GM12864 (cell line): ENCODE measurements around the gene EBI3.

ENCODE experiments used
- DNase-seq: peaks from one replicate; pipeline ENCODE4 v3.0.0-alpha.2; 2011; ENCODE audit warnings: low read depth
- H3K4me3 ChIP-seq: 2 replicates; pipeline ENCODE4 v1.5.1; 2011; ENCODE audit warnings: mild to moderate bottlenecking, low read depth, low read length, control low read depth
- CTCF ChIP-seq: IDR thresholded peaks from 2 replicates; pipeline ENCODE4 v1.5.1; 2011; ENCODE audit warnings: low read depth, mild to moderate bottlenecking, moderate library complexity, low read length, control low read depth, inconsistent platforms; ENCODE audit errors: missing control alignments

The EBI3 gene

DNA sequence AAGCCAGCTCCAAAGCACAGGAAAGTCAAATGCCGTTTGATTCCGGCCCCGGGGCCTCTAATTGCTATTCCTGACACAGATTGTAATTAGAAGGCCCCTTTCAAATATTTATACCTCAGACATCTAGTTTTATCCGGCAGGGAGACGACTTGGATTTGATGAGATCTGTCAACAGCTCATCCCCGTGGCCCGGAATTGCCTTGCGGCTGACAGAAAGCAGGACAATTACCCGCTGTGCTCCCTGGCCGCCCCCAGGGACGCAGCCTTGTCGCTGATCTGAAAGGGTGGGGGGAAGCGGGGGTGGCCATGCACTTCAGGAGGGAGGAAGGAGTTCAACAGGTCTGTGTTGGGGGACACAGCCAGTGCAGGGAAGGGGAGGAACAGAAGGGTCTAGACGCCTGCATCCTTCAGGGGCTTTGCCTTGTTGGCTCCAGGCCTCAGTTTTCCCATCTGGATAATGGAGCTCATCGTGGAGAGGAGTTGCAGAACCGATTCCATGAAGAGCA, 47.9 kb downstream of the EBI3 start:
- no peak for TF ChIP-seq CTCF
- no peak overlapping the region for H3K4me3 ChIP-seq
- DNase-seq, result no peak

DNA sequence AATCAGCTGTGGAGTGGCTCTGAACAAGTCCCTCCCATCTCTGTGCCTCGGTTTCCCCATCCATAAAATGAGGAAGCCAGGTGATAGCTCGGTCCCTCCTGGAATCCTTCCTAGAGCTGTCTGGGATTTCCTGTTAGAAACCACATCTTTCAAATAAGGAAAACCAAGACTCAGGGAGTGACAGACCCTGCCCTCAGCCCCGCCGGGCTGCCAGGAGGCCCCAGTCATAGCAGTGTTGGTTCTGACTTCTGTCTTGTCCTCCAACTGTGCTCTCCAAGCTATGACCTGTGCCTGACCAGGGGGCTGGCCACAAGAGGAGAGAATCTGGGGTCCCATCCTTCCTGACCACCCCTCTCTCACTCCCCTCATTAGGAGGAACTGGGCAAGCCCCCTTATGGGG, 48.7 kb downstream of the EBI3 start:
- no peak for DNase-seq
- H3K4me3 ChIP-seq, result no peak overlapping the region
- no peak for TF ChIP-seq CTCF

GRCh38 chr19:4278419-4279266, 49.3 kb downstream of the EBI3 start, which contains the start of gene SHD:
Gene SHD, plus strand, starts transcription at chr19:4279266. Its CDS starts 798 bp downstream, at chr19:4280064.
- no peak for TF ChIP-seq CTCF
- H3K4me3 ChIP-seq, result no peak within 1 kb of the TSS
- DNase-seq, result no peak

DNA sequence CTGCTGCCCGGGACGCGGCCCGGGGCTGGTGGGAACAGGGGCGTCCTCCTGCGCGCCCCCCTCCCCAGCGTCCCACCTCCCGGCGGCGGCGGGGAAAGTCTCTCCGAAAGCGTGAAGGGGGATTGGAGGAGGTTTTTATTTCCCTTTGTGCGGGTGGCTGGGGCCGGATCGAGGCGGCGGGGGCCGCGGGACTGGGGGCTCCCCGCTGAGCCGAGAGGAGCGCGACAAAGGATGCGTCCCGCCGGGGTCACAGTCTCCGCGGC, 49.9 kb downstream of the EBI3 start:
- no peak for DNase-seq
- no peak overlapping the region for H3K4me3 ChIP-seq
- no peak for TF ChIP-seq CTCF

DNA sequence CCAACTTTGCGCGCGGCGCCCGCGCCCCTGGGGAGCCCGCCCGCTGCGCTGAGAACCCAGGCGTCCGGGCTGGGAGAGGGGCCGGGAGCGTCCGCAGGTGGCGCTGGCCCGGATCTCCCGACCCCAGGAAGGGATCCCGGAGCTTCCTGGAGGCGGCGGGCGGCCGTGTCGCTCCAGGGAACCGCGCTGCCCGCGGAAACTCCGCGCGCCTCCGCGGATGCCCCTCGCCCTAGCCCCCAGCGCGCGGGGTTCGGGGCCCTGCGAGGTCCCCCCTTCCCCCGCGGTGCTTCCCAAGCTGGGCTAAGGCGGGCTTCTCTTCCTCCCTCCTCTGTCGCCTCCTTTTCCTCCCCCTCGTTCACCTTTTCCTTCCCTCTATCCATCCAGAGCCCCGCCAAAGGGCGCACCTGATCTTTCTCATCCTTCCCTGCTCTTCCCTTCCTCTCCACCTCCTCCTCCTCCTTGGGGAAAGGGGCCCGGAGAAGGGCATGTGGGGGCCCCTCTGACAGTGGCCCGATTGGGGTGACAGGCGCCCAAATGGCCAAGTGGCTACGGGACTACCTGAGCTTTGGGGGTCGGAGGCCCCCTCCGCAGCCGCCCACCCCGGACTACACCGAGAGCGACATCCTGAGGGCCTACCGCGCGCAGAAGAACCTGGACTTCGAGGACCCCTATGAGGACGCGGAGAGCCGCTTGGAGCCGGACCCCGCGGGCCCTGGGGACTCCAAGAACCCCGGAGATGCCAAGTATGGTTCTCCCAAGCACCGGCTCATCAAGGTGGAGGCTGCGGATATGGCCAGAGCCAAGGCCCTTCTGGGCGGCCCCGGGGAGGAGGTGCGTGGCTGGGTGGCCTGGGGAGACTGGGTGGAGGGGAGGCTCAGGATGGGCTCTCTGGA, 50.5 kb downstream of the EBI3 start:
- DNase-seq, result no peak
- no peak for TF ChIP-seq CTCF
- H3K4me3 ChIP-seq, result no peak overlapping the region

- DNase-seq, result no peak
- no peak overlapping the region for H3K4me3 ChIP-seq
- TF ChIP-seq CTCF, result no peak
Measured at GRCh38 chr19:4284176-4284958, 55.0 kb downstream of the EBI3 start.
